WTC11 (cell line): ENCODE results near the gene LIMK1. TPM values are rescaled to one million over a fixed set of nuclear protein-coding genes. Genes with fewer than 3 reads are reported as not detected.

Experiments
- ATAC-seq: fragments of 200-7000 bp; cut with Tn5 transposase; 2 replicates; pipeline ENCODE4 v1.10.0; 2021; ENCODE audit warnings: mild to moderate bottlenecking, moderate library complexity
- CTCF ChIA-PET: fragments of 300-600 bp; sonication (Branson Sonifier 250); formaldehyde crosslinking; loops from one replicate; lab custom pipeline; 2021; ENCODE audit warnings: antibody characterized with exemption; lab: Charles Lee
- POLR2A ChIA-PET: fragments of 350-600 bp; sonication (Branson Sonifier 250); formaldehyde crosslinking; loops from one replicate; lab custom pipeline; 2021; ENCODE audit warnings: antibody characterized with exemption; lab: Charles Lee
- DNase-seq: peaks from one replicate; pipeline ENCODE4 v3.0.0; 2021; ENCODE audit warnings: low spot score
- H3K27ac Mint-ChIP-seq: 2 replicates; pipeline ENCODE4 v1.8.0; 2021; ENCODE audit warnings: mixed read lengths
- H3K27me3 Mint-ChIP-seq: 2 replicates; pipeline ENCODE4 v1.8.0; 2021; ENCODE audit warnings: low read depth, mild to moderate bottlenecking, moderate library complexity, mixed read lengths
- H3K36me3 Mint-ChIP-seq: 2 replicates; pipeline ENCODE4 v1.8.0; 2021; ENCODE audit warnings: mixed read lengths
- H3K4me1 Mint-ChIP-seq: 2 replicates; pipeline ENCODE4 v1.8.0; 2022; ENCODE audit warnings: mixed read lengths
- H3K4me3 Mint-ChIP-seq: 2 replicates; pipeline ENCODE4 v1.8.0; 2021; ENCODE audit warnings: mild to moderate bottlenecking, moderate library complexity, mixed read lengths
- H3K9me3 Mint-ChIP-seq: 2 replicates; pipeline ENCODE4 v1.8.0; 2021; ENCODE audit warnings: mixed read lengths
- ATF1 ChIP-seq: sonication (generic); formaldehyde crosslinking; IDR thresholded peaks from 2 replicates; pipeline ENCODE4 v1.8.1; 2023; ENCODE audit warnings: mild to moderate bottlenecking, moderate library complexity, missing genetic modification reagents
- CREB1 ChIP-seq: sonication (generic); formaldehyde crosslinking; IDR thresholded peaks from 2 replicates; pipeline ENCODE4 v1.8.0; 2023; ENCODE audit warnings: mild to moderate bottlenecking, missing genetic modification reagents
- GABPB1 ChIP-seq: sonication (generic); formaldehyde crosslinking; IDR thresholded peaks from 2 replicates; pipeline ENCODE4 v1.8.1; 2023; ENCODE audit warnings: mild to moderate bottlenecking, missing genetic modification reagents
- IRF2 ChIP-seq: sonication (generic); formaldehyde crosslinking; IDR thresholded peaks from 2 replicates; pipeline ENCODE4 v1.8.0; 2022; ENCODE audit warnings: low read depth, missing genetic modification reagents, borderline replicate concordance
- MXD4 ChIP-seq: fragments of 250-450 bp; sonication (Bioruptor Pico); IDR thresholded peaks from 2 replicates; pipeline ENCODE4 v1.8.0; 2021; ENCODE audit warnings: mild to moderate bottlenecking, moderate library complexity, borderline replicate concordance
- NFE2L1 ChIP-seq: sonication (generic); formaldehyde crosslinking; IDR thresholded peaks from 2 replicates; pipeline ENCODE4 v1.8.1; 2023; ENCODE audit warnings: missing genetic modification reagents
- NFYB ChIP-seq: sonication (generic); formaldehyde crosslinking; conservative IDR thresholded peaks from 2 replicates; pipeline ENCODE4 v1.8.0; 2022; ENCODE audit warnings: low read depth, missing genetic modification reagents
- OVOL2 ChIP-seq: fragments of 250-450 bp; sonication (Bioruptor Pico); IDR thresholded peaks from 2 replicates; pipeline ENCODE4 v1.9.0; 2021; ENCODE audit warnings: mild to moderate bottlenecking, borderline replicate concordance
- SP1 ChIP-seq: sonication (generic); formaldehyde crosslinking; conservative IDR thresholded peaks from 2 replicates; pipeline ENCODE4 v1.8.1; 2022; ENCODE audit warnings: missing genetic modification reagents
- TEAD4 ChIP-seq: sonication (generic); formaldehyde crosslinking; IDR thresholded peaks from 2 replicates; pipeline ENCODE4 v1.8.0; 2022; ENCODE audit warnings: mild to moderate bottlenecking, missing genetic modification reagents
- ZNF396 ChIP-seq: fragments of 250-450 bp; sonication (Bioruptor Pico); IDR thresholded peaks from 2 replicates; pipeline ENCODE4 v1.8.0; 2021; ENCODE audit warnings: mild to moderate bottlenecking, moderate library complexity, borderline replicate concordance
- ZNF423 ChIP-seq: fragments of 250-450 bp; sonication (Bioruptor Pico); IDR thresholded peaks from 2 replicates; pipeline ENCODE4 v2.1.2; 2022; ENCODE audit warnings: mild to moderate bottlenecking, moderate library complexity
- total RNA-seq: library from RNA; stranded (reverse); gene quantifications from 3 replicates; pipeline ENCODE4 v1.2.3, GENCODE V29; 2021
- TF ChIP-seq, protein P1 (sequence below): sonication (generic); formaldehyde crosslinking; IDR thresholded peaks from 2 replicates; pipeline ENCODE4 v1.8.1; 2023; ENCODE audit warnings: mild to moderate bottlenecking, missing genetic modification reagents, moderate library complexity
- TF ChIP-seq, protein P2 (sequence below): sonication (generic); formaldehyde crosslinking; IDR thresholded peaks from 2 replicates; pipeline ENCODE4 v1.8.0; 2022; ENCODE audit warnings: mild to moderate bottlenecking, missing genetic modification reagents
- TF ChIP-seq, protein P3 (sequence below): sonication (generic); formaldehyde crosslinking; IDR thresholded peaks from 2 replicates; pipeline ENCODE4 v1.8.1; 2023; ENCODE audit warnings: mild to moderate bottlenecking, moderate library complexity, missing genetic modification reagents
- TF ChIP-seq, protein P4 (sequence below): fragments of 200-600 bp; IDR thresholded peaks from 2 replicates; pipeline ENCODE4 v1.8.0; 2022; ENCODE audit warnings: antibody characterized with exemption
- TF ChIP-seq, protein P5 (sequence below): sonication (generic); formaldehyde crosslinking; IDR thresholded peaks from 2 replicates; pipeline ENCODE4 v1.8.1; 2022; ENCODE audit warnings: low read depth, mild to moderate bottlenecking, moderate library complexity, missing genetic modification reagents, borderline replicate concordance
- TF ChIP-seq, protein P6 (sequence below): sonication (generic); formaldehyde crosslinking; conservative IDR thresholded peaks from 2 replicates; pipeline ENCODE4 v1.8.1; 2022; ENCODE audit warnings: mild to moderate bottlenecking, missing genetic modification reagents
- TF ChIP-seq, protein P7 (sequence below): sonication (generic); formaldehyde crosslinking; IDR thresholded peaks from 2 replicates; pipeline ENCODE4 v1.8.0; 2022; ENCODE audit warnings: mild to moderate bottlenecking, missing genetic modification reagents
- TF ChIP-seq, protein P8 (sequence below): fragments of 250-450 bp; sonication (Bioruptor Pico); conservative IDR thresholded peaks from 2 replicates; pipeline ENCODE4 v1.9.0; 2021; ENCODE audit warnings: mild to moderate bottlenecking

LIMK1 gene
- total RNA-seq, 1 experiment from 2014 or later: 85.4 TPM

DNA sequence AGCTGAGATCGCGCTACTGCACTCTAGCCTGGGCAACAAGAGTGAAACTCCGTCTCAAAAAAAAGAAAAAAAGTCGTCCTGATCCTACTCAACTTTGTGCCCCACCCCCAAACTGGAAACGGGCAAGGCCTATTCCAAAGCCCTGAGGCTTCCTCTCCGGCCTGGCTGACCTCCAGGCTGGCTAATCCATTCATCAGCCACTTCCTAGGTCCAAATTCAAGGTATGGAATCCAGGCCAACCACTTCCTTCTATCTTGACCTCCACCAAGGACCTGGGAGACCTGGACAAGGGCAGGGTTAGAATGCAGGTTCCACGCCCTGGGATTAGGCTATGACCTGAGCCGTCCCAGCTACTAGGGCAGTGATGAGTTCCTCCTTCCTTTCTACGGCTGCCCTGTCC lies 70.1 kb downstream of the LIMK1 start (continued):
- TF ChIP-seq, protein P1, sequence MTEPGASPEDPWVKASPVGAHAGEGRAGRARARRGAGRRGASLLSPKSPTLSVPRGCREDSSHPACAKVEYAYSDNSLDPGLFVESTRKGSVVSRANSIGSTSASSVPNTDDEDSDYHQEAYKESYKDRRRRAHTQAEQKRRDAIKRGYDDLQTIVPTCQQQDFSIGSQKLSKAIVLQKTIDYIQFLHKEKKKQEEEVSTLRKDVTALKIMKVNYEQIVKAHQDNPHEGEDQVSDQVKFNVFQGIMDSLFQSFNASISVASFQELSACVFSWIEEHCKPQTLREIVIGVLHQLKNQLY (CRISPR knock-in tag): no peak
- TF ChIP-seq, protein P2, sequence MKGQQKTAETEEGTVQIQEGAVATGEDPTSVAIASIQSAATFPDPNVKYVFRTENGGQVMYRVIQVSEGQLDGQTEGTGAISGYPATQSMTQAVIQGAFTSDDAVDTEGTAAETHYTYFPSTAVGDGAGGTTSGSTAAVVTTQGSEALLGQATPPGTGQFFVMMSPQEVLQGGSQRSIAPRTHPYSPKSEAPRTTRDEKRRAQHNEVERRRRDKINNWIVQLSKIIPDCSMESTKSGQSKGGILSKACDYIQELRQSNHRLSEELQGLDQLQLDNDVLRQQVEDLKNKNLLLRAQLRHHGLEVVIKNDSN (CRISPR knock-in tag): no peak
- TF ChIP-seq, protein P3, sequence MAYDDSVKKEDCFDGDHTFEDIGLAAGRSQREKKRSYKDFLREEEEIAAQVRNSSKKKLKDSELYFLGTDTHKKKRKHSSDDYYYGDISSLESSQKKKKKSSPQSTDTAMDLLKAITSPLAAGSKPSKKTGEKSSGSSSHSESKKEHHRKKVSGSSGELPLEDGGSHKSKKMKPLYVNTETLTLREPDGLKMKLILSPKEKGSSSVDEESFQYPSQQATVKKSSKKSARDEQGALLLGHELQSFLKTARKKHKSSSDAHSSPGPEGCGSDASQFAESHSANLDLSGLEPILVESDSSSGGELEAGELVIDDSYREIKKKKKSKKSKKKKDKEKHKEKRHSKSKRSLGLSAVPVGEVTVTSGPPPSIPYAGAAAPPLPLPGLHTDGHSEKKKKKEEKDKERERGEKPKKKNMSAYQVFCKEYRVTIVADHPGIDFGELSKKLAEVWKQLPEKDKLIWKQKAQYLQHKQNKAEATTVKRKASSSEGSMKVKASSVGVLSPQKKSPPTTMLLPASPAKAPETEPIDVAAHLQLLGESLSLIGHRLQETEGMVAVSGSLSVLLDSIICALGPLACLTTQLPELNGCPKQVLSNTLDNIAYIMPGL (CRISPR knock-in tag): no peak
- TF ChIP-seq NFYB: no peak

DNA sequence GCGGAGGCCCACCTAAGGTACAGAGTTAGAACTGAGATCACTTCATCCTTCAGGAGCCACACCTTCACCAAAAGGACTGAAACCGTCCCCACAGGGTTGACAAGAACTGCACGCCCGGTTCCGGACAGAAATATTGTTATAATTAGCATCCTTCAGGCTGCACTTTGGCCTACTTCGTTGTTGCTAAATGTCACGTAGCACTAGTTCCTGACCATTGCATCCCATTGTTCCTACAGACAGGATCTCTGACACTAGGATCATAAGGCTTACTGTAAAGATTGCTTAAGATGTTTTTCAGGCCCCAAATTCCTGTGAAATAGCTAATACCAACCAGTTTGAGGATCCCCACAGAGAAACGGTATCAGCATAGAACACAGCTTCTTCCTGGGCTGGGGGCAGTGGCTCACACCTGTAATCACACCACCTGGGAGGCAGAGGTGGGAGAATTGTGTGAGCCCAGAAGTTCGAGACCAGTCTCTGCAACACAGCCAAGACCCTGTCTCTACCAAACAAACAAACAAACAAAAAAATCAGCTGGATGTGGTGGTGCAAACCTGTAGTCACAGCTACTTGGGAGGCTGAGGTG lies 72.3 kb downstream of the LIMK1 start:
- Mint-ChIP-seq H3K27ac (peak overlapping the region; percentile 49; the same call in 1 of the 2 replicates), H3K27me3 (no peaks in the 10 kb centered on the region), H3K36me3 (no peaks in the 10 kb centered on the region), H3K4me3 (no peak overlapping the region), H3K9me3 (no peaks in the 10 kb centered on the region), H3K4me1 (no peaks in the 10 kb centered on the region; the same call in 1 of the 2 replicates)
- ChIA-PET POLR2A (no interaction called here), CTCF (interaction anchor here (0.6 to 1.8 kb wide), 4 partner anchors 9 to 94 kb away, joined by 3 to 5 read pairs (median 4); no protein-coding TSS in a partner anchor)
- no peak for ATAC-seq
- TF ChIP-seq TEAD4 (CRISPR knock-in tag) (no peak), ATF1 (no peak), IRF2 (CRISPR knock-in tag) (no peak), NFYB (no peak), OVOL2 (no peak), CREB1 (CRISPR knock-in tag) (no peak), ZNF396 (CRISPR knock-in tag) (no peak), MXD4 (CRISPR knock-in tag) (no peak)
- TF ChIP-seq, protein P4, sequence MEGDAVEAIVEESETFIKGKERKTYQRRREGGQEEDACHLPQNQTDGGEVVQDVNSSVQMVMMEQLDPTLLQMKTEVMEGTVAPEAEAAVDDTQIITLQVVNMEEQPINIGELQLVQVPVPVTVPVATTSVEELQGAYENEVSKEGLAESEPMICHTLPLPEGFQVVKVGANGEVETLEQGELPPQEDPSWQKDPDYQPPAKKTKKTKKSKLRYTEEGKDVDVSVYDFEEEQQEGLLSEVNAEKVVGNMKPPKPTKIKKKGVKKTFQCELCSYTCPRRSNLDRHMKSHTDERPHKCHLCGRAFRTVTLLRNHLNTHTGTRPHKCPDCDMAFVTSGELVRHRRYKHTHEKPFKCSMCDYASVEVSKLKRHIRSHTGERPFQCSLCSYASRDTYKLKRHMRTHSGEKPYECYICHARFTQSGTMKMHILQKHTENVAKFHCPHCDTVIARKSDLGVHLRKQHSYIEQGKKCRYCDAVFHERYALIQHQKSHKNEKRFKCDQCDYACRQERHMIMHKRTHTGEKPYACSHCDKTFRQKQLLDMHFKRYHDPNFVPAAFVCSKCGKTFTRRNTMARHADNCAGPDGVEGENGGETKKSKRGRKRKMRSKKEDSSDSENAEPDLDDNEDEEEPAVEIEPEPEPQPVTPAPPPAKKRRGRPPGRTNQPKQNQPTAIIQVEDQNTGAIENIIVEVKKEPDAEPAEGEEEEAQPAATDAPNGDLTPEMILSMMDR: no peak
- TF ChIP-seq, protein P5, sequence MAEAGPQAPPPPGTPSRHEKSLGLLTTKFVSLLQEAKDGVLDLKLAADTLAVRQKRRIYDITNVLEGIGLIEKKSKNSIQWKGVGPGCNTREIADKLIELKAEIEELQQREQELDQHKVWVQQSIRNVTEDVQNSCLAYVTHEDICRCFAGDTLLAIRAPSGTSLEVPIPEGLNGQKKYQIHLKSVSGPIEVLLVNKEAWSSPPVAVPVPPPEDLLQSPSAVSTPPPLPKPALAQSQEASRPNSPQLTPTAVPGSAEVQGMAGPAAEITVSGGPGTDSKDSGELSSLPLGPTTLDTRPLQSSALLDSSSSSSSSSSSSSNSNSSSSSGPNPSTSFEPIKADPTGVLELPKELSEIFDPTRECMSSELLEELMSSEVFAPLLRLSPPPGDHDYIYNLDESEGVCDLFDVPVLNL (CRISPR knock-in tag): no peak
- TF ChIP-seq, protein P3 (CRISPR knock-in tag): no peak
- TF ChIP-seq, protein P6, sequence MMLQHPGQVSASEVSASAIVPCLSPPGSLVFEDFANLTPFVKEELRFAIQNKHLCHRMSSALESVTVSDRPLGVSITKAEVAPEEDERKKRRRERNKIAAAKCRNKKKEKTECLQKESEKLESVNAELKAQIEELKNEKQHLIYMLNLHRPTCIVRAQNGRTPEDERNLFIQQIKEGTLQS (CRISPR knock-in tag): no peak
- no peak for DNase-seq

DNA sequence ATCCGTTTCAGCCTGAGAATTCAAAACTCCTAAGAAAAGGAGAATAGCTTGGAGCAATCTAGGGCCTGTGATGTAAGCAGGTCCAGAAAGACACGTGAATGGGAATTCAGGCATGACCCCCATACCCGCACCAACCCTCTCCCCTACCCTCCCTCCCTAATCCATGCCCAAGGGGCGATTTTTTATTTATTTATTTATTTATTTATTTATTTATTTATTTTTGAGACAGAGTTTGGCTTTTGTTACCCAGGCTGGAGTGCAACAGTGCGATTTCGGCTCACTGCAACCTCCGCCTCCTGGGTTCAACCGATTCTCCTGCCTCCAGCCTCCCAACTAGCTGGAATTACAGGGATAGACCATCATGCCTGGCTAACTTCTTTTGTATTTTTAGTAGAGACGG lies 74.0 kb downstream of the LIMK1 start:
- Mint-ChIP-seq H3K4me3 (no peak overlapping the region), H3K27me3 (no peaks in the 10 kb centered on the region), H3K27ac (no peak overlapping the region), H3K36me3 (no peaks in the 10 kb centered on the region), H3K4me1 (no peaks in the 10 kb centered on the region; the same call in 1 of the 2 replicates), H3K9me3 (no peaks in the 10 kb centered on the region)
- DNase-seq: no peak
- CTCF ChIA-PET: interaction anchor here (1.1 to 1.8 kb wide), 2 partner anchors 19 to 90 kb away, joined by 3 read pairs; no protein-coding TSS in a partner anchor
- ATAC-seq: no peak
- POLR2A ChIA-PET: no interaction called here
- TF ChIP-seq NFE2L1 (CRISPR knock-in tag) (no peak), SP1 (CRISPR knock-in tag) (no peak), GABPB1 (CRISPR knock-in tag) (no peak), ZNF423 (no peak)
- TF ChIP-seq, protein P7, sequence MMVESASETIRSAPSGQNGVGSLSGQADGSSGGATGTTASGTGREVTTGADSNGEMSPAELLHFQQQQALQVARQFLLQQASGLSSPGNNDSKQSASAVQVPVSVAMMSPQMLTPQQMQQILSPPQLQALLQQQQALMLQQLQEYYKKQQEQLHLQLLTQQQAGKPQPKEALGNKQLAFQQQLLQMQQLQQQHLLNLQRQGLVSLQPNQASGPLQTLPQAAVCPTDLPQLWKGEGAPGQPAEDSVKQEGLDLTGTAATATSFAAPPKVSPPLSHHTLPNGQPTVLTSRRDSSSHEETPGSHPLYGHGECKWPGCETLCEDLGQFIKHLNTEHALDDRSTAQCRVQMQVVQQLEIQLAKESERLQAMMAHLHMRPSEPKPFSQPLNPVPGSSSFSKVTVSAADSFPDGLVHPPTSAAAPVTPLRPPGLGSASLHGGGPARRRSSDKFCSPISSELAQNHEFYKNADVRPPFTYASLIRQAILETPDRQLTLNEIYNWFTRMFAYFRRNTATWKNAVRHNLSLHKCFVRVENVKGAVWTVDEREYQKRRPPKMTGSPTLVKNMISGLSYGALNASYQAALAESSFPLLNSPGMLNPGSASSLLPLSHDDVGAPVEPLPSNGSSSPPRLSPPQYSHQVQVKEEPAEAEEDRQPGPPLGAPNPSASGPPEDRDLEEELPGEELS (CRISPR knock-in tag): no peak
- TF ChIP-seq, protein P8, sequence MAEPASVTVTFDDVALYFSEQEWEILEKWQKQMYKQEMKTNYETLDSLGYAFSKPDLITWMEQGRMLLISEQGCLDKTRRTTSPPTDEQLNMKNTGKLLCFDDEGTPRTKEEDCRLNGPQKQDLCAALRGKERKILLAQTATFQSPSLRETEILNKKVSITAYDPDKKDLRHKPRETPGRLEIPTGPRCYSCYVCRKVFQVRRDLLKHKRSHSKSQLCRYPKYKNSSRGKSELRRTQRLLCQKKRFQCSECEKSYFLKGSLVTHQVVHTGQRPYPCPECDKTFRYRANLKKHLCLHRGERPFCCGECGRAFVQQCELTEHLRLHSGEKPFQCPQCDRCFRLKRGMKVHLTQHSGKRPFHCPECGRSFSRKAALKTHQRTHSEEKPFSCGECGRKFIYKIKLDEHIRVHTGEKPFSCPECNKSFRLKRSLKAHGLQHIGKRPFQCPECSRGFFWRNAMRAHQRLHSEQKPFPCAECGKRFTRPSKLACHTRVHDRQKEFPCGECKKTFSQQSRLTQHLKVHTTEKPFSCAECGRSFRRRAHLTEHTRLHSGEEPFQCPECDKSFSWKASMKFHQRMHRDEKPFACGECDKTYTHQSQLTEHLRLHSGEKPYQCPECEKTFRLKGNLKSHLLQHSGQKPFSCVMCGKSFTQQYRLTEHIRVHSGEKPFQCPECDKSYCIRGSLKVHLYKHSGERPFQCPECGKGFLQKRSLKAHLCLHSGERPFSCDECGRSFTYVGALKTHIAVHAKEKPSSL: no peak
